Stimulated activated CD8-positive, alpha-beta memory T cell treated with anti-CD3 and anti-CD28 coated beads, Interleukin-7, amount 100 ng/mL, for 4 hours (primary cell): ENCODE data around the gene CITED4.

Experiments
- DNase-seq, 2 donors: peaks; one replicate each; pipeline ENCODE4 v3.0.0-alpha.2; 2020; ENCODE audit warnings: low read depth in 2 of 2

CITED4 gene

GRCh38 chr1:40853885-40854170 is 8.3 kb downstream of the CITED4 start:
- no peak for DNase-seq

DNA sequence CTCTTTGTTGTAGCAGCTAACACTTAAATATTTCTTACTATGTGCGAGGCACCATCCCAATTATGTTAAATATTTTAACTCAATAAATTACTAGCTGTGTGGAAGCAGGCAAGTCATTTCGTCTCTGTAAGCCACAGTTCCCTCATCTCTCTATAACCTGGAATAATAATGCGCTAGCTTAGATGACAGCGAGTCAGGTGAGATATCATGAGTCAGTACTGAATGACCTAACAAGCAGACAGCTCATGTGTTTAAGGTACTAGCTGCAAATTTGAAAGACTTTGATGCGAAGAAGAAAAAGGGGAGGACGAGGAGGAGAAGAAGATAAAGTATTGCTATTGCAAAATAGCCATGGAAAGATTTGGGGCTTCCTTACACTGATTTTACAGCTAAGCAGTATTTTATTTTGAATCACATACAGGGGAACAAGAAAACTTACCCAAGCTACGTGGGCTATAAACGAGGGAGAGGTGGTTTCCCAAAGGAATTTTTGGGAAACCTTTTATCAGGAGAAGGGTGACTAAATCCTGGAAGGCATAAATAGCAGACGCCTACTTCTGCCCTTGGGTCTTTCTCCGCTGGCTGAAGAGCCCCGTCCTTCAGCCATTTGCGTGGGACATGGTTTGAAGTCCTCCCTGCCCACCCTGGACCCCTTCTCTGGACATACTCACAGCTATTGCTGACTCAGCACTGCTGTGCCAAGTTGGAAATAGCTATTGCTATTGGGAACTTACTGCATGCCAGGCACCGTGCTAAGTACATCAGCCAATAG is 8.9 kb downstream of the CITED4 start:
- DNase-seq = no peak

GRCh38 chr1:40851643-40852042 is 10.5 kb downstream of the CITED4 start:
- DNase-seq = no peak

- DNase-seq = peak; percentile 56 to 65
These were observed 12.2 kb downstream of the CITED4 start for GRCh38 chr1:40849801-40850592.

DNA sequence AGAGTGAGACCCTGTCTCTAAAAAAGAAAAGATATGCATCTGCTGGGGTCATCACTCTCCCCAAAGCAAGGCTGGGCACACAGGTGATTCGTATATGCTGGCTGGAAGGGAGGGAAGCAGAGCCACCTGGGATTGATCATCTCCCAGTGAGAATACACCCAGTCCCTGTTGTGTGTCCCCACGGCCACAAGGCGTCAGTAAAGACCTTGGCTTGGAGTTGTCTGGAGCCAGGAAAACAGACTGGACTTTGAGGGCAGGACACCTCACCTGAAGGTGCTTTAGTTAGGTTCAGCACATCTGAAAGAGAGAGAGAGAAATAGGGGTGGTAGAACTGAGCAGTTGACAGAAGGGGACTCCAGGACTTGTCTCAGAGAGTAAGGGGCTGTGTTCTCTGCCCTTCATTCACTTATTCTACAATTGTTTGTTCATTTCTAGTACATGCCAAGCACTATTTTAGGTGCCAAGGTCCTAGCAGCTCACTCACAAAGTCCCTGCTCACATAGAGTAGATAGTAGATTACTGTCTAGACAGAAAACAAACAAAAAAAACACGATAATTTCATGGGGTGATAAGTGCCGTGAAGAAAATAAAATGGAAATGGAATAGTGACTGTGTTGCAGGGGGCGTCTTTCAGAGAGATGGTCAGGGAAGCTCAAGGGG is 13.5 kb downstream of the CITED4 start:
- no peak for DNase-seq

DNA sequence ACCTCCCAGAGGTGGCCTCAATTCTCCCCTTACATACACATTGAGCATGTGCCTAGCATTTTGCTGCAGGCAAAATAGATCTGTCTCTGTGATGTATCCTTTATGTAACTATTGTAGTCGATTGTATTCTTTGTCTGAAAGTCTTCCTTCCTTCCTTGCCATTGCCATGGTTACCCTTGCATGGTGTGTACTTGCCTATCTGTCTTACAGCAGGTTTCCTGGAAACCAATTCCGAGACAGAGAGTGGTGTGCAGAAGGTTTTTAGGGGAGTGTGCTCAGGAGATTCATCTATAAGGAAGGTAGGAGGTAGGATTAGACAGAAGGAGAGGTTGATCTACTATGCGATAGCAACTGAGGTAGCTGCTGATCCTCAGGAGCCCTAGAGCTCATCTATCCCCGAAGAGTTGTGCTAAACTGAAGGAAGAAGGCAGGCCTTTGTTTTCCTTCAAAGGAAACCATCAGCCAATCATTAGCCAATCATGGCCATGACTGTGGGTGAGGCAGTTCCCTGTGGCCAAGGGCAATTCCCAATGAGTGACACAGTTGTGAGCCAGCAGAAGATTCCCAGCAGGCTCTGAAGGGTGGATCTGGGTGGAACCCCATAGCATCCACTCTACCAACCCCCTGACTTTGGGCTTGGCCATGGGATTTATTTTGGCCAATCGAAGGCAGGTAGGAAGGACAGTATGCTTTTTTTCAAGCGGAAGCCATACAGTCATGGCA is 15.0 kb downstream of the CITED4 start:
- DNase-seq = no peak

- DNase-seq = no peak
These were observed 16.3 kb downstream of the CITED4 start for GRCh38 chr1:40845895-40846294.

GRCh38 chr1:40844887-40845878 is 17.0 kb downstream of the CITED4 start:
- DNase-seq = no peak

DNA sequence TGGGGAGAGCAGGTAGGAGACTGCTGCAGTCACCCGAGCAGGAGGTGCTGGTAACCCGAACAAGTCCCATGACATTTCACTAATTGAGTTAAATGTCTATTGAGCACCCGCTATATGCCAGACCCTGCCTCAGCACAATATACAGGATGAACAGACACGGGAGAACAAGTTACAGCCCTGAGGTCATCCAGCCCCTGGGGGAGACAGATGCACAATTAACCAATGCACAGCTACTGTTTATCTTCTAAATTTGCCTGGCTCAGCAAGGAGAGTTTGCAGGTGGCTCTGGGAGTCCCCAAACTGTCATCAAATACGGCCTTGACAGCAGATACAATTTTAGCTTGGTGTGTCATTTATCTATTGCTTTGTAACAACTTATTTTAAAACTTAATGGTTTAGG is 18.1 kb downstream of the CITED4 start:
- no peak for DNase-seq

GRCh38 chr1:40842691-40843090 is 19.5 kb downstream of the CITED4 start:
- no peak for DNase-seq

DNA sequence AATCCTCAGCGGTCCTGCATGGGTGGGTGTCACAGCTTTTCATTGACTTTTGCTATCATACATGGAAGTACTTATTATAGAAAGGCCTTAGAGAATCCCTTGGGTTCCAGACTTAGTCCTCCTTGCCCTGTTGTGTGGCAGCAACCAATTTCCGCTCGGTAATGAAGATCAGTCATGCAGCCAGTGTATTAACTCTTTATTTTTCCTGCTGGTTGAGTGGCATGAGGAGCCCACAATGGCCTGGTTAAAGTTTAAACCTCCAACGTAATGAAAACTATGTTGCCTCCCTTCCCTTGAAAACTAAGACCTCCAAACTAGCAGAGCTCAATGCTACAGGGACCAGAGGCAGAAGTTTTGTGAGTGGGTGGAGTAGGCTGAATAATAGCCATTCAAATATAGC is 20.0 kb downstream of the CITED4 start:
- no peak for DNase-seq

DNA sequence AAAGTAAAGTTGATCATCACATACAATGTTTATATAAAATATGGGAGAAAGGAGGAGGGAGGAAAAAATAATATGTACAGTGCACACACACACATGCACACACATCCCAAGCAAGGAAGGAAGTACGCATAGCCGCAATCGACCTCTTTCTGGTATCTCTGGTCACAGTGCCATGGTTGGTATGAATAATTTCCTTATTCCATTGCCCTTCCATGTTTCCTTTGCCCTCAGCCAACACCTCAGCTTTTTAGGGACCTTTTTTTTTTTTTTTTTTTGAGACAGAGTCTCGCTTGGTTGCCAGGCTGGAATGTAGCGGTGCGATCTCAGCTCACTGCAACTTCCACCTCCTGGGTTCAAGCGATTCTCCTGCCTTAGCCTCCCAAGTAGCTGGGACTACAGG is 20.6 kb downstream of the CITED4 start:
- no peak for DNase-seq

- DNase-seq = no peak
These were observed 21.4 kb downstream of the CITED4 start for GRCh38 chr1:40840526-40841323.

- no peak for DNase-seq
These were observed 22.2 kb downstream of the CITED4 start for GRCh38 chr1:40839943-40840335.

- no peak for DNase-seq
These were observed 22.9 kb downstream of the CITED4 start for GRCh38 chr1:40838980-40839942.

DNA sequence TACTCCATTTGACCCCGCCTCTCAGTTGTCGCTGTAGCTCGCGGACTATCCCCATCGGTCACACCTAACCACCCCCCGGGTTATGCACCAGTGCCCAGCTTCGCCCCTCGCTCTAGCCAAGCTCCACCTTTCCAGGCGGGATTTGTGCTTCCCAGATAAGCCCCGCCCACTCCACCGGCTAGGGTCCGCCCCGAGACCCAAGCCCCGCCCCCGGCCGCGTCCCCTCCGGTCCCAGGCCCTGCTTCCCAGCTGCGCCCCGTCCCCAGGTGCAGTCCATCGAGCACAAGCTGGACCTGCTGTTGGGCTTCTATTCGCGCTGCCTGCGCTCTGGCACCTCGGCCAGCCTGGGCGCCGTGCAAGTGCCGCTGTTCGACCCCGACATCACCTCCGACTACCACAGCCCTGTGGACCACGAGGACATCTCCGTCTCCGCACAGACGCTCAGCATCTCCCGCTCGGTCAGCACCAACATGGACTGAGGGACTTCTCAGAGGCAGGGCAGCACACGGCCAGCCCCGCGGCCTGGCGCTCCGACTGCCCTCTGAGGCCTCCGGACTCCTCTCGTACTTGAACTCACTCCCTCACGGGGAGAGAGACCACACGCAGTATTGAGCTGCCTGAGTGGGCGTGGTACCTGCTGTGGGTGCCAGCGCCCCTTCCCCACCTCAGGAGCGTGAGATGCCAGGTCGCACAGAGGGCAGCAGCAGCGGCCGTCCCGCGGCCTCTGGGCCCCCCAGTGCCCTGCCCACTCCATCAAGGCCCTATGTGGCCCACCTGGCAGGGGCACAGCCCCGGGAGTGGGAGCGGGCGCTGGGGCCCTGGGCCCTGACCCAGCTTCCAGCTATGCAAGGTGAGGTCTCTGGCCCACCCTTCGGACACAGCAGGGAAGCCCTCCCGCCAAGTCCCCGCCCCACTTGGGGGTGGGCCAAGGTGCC is 23.9 kb downstream of the CITED4 start:
- no peak for DNase-seq

- no peak for DNase-seq
These were observed 24.6 kb downstream of the CITED4 start for GRCh38 chr1:40837601-40838000.

GRCh38 chr1:40836283-40836682 is 25.9 kb downstream of the CITED4 start:
- DNase-seq = no peak
